ENCODE data around the gene ARRDC1.

ARRDC1 gene

DNA sequence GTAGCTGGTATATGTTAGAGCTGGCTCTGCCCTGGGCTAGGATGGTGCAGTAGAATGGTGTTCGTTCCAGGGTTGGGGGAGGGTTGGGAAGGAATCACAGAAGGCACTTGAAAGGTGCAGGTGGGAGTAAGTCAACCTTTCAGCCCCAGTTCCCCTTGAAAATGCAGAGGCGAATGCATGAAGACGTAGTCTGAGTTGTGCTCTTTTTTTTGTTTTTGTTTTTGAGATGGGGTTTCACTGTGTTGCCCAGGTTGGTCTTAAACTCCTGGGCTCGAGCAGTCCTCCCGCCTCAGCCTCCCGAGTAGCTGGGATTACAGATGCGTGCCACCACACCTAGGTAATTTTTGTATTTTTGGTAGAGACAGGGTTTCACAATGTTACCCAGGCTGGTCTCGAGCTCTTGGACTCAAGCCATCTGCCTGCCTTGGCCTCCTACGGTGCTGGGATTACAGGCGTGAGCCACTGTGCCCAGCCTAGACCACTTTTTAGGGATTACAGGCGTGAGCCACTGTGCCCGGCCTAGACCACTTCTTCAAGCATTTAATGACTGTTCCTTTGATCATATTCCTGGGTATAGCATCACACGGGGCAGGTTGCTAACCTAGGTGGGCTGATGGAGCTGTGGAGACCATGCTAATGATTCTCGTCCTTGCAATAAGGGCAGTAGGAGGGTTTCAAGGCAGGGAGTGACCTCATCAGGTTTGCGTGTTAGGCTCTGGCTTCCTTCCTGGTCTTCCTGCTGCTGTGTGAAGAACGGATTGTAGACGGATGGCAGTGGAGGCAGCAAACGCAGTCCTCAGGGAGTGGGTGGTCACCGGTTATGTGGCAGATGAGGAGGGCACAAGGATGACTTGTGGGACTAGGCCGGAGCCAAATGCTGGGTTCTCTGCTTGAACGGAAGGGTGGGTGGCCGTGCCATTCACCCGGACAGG is 27.0 kb downstream of the ARRDC1 start (continued):
- TF ChIP-seq, protein P1, sequence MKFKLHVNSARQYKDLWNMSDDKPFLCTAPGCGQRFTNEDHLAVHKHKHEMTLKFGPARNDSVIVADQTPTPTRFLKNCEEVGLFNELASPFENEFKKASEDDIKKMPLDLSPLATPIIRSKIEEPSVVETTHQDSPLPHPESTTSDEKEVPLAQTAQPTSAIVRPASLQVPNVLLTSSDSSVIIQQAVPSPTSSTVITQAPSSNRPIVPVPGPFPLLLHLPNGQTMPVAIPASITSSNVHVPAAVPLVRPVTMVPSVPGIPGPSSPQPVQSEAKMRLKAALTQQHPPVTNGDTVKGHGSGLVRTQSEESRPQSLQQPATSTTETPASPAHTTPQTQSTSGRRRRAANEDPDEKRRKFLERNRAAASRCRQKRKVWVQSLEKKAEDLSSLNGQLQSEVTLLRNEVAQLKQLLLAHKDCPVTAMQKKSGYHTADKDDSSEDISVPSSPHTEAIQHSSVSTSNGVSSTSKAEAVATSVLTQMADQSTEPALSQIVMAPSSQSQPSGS (tag by site-specific recombination; IDR thresholded peaks at IDR 0.05; ENCODE audit: low read depth): peak; percentile 93
- TF ChIP-seq ZNF10 (tag by site-specific recombination; IDR thresholded peaks at IDR 0.05) (no peak; the same call in 1 of the 2 replicates), ZFP69B (tag by site-specific recombination; IDR thresholded peaks at IDR 0.05) (peak; percentile 51; the same call in 1 of the 2 replicates), ZNF629 (tag by site-specific recombination; IDR thresholded peaks at IDR 0.05) (peak; percentile 92), ZNF138 (tag by site-specific recombination; IDR thresholded peaks at IDR 0.05; ENCODE audit: borderline replicate concordance) (no peak), ZNF157 (tag by site-specific recombination; IDR thresholded peaks at IDR 0.05) (no peak), ZNF791 (tag by site-specific recombination; IDR thresholded peaks at IDR 0.05) (no peak), ZNF133 (tag by site-specific recombination; IDR thresholded peaks at IDR 0.05) (no peak), ZBTB48 (tag by site-specific recombination; IDR thresholded peaks at IDR 0.05) (peak; percentile 44; the same call in 1 of the 2 replicates), ZNF596 (tag by site-specific recombination; IDR thresholded peaks at IDR 0.05) (no peak), ZNF560 (tag by site-specific recombination; IDR thresholded peaks at IDR 0.05; ENCODE audit: borderline replicate concordance) (no peak), ZBTB8A (tag by site-specific recombination; IDR thresholded peaks at IDR 0.05) (peak; percentile 92), ZNF274 (IDR thresholded peaks at IDR 0.05; ENCODE audit: low read length) (no peak), ZNF274 (tag by site-specific recombination; IDR thresholded peaks at IDR 0.05; ENCODE audit: borderline replicate concordance) (no peak), OSR2 (tag by site-specific recombination; IDR thresholded peaks at IDR 0.05) (peak; percentile 94), ZFP37 (tag by site-specific recombination; IDR thresholded peaks at IDR 0.05) (peak; percentile 72; the same call in 1 of the 2 replicates), ZNF521 (tag by site-specific recombination; IDR thresholded peaks at IDR 0.05) (no peak), ZNF112 (tag by site-specific recombination; IDR thresholded peaks at IDR 0.05) (no peak), TRIM28 (IDR thresholded peaks at IDR 0.05; ENCODE audit: borderline replicate concordance, low read length) (no peak), ZBTB17 (tag by site-specific recombination; IDR thresholded peaks at IDR 0.05) (peak; percentile 98), ZNF843 (tag by site-specific recombination; IDR thresholded peaks at IDR 0.05) (no peak), BCL11B (tag by site-specific recombination; IDR thresholded peaks at IDR 0.05; ENCODE audit: low read depth) (no peak), ZNF302 (tag by site-specific recombination; IDR thresholded peaks at IDR 0.05; ENCODE audit: low read depth) (no peak), KLF10 (tag by site-specific recombination; IDR thresholded peaks at IDR 0.05) (no peak), SALL2 (tag by site-specific recombination; IDR thresholded peaks at IDR 0.05; ENCODE audit: borderline replicate concordance) (no peak), ZNF501 (tag by site-specific recombination; IDR thresholded peaks at IDR 0.05) (peak; percentile 72; the same call in 1 of the 2 replicates), ZNF529 (tag by site-specific recombination; IDR thresholded peaks at IDR 0.05; ENCODE audit: insufficient replicate concordance) (no peak), ZNF473 (tag by site-specific recombination; IDR thresholded peaks at IDR 0.05) (no peak), ZEB2 (tag by site-specific recombination; IDR thresholded peaks at IDR 0.05) (peak; percentile 79), ZNF561 (tag by site-specific recombination; IDR thresholded peaks at IDR 0.05; ENCODE audit: borderline replicate concordance) (no peak), ZNF776 (tag by site-specific recombination; IDR thresholded peaks at IDR 0.05; ENCODE audit: borderline replicate concordance) (no peak), ZNF175 (tag by site-specific recombination; IDR thresholded peaks at IDR 0.05) (no peak), ZNF169 (tag by site-specific recombination; IDR thresholded peaks at IDR 0.05) (no peak)
- TF ChIP-seq, protein P2, sequence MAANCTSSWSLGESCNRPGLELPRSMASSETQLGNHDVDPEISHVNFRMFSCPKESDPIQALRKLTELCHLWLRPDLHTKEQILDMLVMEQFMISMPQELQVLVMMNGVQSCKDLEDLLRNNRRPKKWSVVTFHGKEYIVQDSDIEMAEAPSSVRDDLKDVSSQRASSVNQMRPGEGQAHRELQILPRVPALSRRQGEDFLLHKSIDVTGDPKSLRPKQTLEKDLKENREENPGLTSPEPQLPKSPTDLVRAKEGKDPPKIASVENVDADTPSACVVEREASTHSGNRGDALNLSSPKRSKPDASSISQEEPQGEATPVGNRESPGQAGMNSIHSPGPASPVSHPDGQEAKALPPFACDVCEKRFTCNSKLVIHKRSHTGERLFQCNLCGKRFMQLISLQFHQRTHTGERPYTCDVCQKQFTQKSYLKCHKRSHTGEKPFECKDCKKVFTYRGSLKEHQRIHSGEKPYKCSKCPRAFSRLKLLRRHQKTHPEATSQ (tag by site-specific recombination; IDR thresholded peaks at IDR 0.05): no peak
- TF ChIP-seq, protein P3, sequence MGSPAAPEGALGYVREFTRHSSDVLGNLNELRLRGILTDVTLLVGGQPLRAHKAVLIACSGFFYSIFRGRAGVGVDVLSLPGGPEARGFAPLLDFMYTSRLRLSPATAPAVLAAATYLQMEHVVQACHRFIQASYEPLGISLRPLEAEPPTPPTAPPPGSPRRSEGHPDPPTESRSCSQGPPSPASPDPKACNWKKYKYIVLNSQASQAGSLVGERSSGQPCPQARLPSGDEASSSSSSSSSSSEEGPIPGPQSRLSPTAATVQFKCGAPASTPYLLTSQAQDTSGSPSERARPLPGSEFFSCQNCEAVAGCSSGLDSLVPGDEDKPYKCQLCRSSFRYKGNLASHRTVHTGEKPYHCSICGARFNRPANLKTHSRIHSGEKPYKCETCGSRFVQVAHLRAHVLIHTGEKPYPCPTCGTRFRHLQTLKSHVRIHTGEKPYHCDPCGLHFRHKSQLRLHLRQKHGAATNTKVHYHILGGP (tag by site-specific recombination; IDR thresholded peaks at IDR 0.05): no peak
- TF ChIP-seq, protein P4, sequence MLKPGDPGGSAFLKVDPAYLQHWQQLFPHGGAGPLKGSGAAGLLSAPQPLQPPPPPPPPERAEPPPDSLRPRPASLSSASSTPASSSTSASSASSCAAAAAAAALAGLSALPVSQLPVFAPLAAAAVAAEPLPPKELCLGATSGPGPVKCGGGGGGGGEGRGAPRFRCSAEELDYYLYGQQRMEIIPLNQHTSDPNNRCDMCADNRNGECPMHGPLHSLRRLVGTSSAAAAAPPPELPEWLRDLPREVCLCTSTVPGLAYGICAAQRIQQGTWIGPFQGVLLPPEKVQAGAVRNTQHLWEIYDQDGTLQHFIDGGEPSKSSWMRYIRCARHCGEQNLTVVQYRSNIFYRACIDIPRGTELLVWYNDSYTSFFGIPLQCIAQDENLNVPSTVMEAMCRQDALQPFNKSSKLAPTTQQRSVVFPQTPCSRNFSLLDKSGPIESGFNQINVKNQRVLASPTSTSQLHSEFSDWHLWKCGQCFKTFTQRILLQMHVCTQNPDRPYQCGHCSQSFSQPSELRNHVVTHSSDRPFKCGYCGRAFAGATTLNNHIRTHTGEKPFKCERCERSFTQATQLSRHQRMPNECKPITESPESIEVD (tag by site-specific recombination; IDR thresholded peaks at IDR 0.05): no peak
